ENCODE data around the gene SPDYC. TPM values are rescaled to one million over a fixed set of nuclear protein-coding genes. Genes with fewer than 3 reads are reported as not detected.

Gene SPDYC
- total and polyA plus RNA-seq, 9 of the 15 experiments (the other 6 are each of a cell fraction or from before 2014, with no cell fraction given) = 4.4 to 18.8 (median 9.2) TPM

DNA sequence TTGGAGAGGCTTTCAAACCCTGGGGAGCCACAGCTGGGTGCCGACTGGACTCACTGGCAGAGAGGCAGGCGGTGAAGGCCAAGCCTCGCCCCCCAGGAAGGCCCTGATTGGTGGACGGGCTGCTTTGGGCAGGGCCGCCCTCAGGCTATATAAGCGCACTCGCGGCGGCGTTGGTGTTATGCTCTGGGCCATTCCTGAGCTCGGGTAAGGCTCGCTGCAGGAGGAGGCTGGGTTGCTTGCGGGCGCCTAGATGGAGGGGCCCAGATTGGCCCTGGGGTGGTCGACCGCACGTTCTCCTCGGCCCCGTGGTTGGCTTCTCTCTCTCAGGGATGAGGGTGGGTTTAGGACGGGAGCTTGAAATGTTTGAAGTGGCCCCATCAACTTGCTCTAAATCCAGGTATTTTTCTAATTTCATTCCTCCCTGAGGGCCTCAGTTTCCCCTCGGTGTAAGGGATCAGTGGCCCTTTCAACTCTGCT is at the start of gene SPDYC (continued):
- TF ChIP-seq, protein P1, sequence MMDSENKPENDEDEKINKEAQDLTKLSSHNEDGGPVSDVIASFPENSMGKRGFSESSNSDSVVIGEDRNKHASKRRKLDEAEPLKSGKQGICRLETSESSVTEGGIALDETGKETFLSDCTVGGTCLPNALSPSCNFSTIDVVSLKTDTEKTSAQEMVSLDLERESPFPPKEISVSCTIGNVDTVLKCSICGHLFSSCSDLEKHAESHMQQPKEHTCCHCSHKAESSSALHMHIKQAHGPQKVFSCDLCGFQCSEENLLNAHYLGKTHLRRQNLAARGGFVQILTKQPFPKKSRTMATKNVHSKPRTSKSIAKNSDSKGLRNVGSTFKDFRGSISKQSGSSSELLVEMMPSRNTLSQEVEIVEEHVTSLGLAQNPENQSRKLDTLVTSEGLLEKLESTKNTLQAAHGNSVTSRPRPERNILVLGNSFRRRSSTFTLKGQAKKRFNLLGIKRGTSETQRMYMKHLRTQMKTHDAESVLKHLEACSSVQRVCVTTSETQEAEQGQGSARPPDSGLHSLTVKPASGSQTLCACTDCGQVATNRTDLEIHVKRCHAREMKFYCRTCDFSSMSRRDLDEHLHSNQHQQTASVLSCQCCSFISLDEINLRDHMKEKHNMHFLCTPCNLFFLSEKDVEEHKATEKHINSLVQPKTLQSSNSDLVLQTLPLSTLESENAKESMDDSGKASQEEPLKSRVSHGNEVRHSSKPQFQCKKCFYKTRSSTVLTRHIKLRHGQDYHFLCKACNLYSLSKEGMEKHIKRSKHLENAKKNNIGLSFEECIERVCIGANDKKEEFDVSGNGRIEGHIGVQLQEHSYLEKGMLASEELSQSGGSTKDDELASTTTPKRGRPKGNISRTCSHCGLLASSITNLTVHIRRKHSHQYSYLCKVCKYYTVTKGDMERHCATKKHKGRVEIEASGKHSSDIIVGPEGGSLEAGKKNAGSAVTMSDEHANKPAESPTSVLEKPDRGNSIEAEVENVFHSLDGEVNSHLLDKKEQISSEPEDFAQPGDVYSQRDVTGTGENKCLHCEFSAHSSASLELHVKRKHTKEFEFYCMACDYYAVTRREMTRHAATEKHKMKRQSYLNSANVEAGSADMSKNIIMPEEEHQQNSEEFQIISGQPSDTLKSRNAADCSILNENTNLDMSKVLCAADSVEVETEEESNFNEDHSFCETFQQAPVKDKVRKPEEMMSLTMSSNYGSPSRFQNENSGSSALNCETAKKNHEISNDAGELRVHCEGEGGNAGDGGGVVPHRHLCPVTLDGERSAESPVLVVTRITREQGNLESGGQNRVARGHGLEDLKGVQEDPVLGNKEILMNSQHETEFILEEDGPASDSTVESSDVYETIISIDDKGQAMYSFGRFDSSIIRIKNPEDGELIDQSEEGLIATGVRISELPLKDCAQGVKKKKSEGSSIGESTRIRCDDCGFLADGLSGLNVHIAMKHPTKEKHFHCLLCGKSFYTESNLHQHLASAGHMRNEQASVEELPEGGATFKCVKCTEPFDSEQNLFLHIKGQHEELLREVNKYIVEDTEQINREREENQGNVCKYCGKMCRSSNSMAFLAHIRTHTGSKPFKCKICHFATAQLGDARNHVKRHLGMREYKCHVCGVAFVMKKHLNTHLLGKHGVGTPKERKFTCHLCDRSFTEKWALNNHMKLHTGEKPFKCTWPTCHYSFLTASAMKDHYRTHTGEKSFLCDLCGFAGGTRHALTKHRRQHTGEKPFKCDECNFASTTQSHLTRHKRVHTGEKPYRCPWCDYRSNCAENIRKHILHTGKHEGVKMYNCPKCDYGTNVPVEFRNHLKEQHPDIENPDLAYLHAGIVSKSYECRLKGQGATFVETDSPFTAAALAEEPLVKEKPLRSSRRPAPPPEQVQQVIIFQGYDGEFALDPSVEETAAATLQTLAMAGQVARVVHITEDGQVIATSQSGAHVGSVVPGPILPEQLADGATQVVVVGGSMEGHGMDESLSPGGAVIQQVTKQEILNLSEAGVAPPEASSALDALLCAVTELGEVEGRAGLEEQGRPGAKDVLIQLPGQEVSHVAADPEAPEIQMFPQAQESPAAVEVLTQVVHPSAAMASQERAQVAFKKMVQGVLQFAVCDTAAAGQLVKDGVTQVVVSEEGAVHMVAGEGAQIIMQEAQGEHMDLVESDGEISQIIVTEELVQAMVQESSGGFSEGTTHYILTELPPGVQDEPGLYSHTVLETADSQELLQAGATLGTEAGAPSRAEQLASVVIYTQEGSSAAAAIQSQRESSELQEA (IDR thresholded peaks at IDR 0.05; ENCODE audit: low read depth) = no peak
- TF ChIP-seq, protein P2, sequence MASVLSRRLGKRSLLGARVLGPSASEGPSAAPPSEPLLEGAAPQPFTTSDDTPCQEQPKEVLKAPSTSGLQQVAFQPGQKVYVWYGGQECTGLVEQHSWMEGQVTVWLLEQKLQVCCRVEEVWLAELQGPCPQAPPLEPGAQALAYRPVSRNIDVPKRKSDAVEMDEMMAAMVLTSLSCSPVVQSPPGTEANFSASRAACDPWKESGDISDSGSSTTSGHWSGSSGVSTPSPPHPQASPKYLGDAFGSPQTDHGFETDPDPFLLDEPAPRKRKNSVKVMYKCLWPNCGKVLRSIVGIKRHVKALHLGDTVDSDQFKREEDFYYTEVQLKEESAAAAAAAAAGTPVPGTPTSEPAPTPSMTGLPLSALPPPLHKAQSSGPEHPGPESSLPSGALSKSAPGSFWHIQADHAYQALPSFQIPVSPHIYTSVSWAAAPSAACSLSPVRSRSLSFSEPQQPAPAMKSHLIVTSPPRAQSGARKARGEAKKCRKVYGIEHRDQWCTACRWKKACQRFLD (CRISPR knock-in tag; IDR thresholded peaks at IDR 0.05) = peak; percentile 65; the same call in 1 of the 2 replicates
- no peak for TF ChIP-seq ARHGAP35 (IDR thresholded peaks at IDR 0.05; ENCODE audit: partially characterized antibody)
- TF ChIP-seq, protein P3, sequence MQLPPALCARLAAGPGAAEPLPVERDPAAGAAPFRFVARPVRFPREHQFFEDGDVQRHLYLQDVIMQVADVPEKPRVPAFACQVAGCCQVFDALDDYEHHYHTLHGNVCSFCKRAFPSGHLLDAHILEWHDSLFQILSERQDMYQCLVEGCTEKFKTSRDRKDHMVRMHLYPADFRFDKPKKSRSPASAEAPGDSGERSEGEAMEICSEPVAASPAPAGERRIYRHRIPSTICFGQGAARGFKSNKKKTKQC (CRISPR knock-in tag; IDR thresholded peaks at IDR 0.05) = peak; percentile 76; the same call in 1 of the 2 replicates
- TF ChIP-seq, protein P4, sequence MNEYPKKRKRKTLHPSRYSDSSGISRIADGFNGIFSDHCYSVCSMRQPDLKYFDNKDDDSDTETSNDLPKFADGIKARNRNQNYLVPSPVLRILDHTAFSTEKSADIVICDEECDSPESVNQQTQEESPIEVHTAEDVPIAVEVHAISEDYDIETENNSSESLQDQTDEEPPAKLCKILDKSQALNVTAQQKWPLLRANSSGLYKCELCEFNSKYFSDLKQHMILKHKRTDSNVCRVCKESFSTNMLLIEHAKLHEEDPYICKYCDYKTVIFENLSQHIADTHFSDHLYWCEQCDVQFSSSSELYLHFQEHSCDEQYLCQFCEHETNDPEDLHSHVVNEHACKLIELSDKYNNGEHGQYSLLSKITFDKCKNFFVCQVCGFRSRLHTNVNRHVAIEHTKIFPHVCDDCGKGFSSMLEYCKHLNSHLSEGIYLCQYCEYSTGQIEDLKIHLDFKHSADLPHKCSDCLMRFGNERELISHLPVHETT (CRISPR knock-in tag; conservative IDR thresholded peaks at IDR 0.05 in 1 of 2, IDR thresholded peaks at IDR 0.05 in 1 of 2) = no peak
- no peak for TF ChIP-seq ZBTB1 (CRISPR knock-in tag; IDR thresholded peaks at IDR 0.05; ENCODE audit: borderline replicate concordance, low read depth)
- peak; percentile 60 for TF ChIP-seq NFYB (IDR thresholded peaks at IDR 0.05; ENCODE audit: extremely low read depth, insufficient read length)
- TF ChIP-seq ZNF668 (CRISPR knock-in tag; IDR thresholded peaks at IDR 0.05) = no peak
- peak; percentile 73; the same call in 1 of the 2 replicates for TF ChIP-seq CTBP1 (IDR thresholded peaks at IDR 0.05; ENCODE audit: borderline replicate concordance)
- TF ChIP-seq ELF1 (tag; IDR thresholded peaks at IDR 0.05) = no peak
- TF ChIP-seq TCF3 (CRISPR knock-in tag; IDR thresholded peaks at IDR 0.05) = peak; percentile 11; the same call in 1 of the 2 replicates
- TF ChIP-seq, protein P5, sequence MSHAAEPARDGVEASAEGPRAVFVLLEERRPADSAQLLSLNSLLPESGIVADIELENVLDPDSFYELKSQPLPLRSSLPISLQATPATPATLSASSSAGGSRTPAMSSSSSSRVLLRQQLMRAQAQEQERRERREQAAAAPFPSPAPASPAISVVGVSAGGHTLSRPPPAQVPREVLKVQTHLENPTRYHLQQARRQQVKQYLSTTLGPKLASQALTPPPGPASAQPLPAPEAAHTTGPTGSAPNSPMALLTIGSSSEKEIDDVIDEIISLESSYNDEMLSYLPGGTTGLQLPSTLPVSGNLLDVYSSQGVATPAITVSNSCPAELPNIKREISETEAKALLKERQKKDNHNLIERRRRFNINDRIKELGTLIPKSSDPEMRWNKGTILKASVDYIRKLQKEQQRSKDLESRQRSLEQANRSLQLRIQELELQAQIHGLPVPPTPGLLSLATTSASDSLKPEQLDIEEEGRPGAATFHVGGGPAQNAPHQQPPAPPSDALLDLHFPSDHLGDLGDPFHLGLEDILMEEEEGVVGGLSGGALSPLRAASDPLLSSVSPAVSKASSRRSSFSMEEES (CRISPR knock-in tag; IDR thresholded peaks at IDR 0.05) = no peak
- no peak for TF ChIP-seq ZNF134 (CRISPR knock-in tag; conservative IDR thresholded peaks at IDR 0.05)
- peak; percentile 100 for TF ChIP-seq POLR2G (IDR thresholded peaks at IDR 0.05; ENCODE audit: low read depth, low read length)
